Fibroblast of lung (primary cell): ENCODE data around the gene CHCHD1. TPM values are rescaled to one million over a fixed set of nuclear protein-coding genes. Genes with fewer than 3 reads are reported as not detected.

Source experiments
- DNase-seq, 2 donors: peaks; one replicate each; pipeline versions ENCODE4 v3.0.0 to v3.0.0-alpha.2; 2010; ENCODE audit warnings: low read depth in 2 of 2
- H2AFZ ChIP-seq: 2 replicates; pipeline ENCODE4 v1.5.1; 2012; ENCODE audit warnings: low read length, control low read depth, inconsistent platforms
- H3K27ac ChIP-seq: 2 replicates; pipeline ENCODE4 v1.5.1; 2011; ENCODE audit warnings: low read length, control low read depth; ENCODE audit not compliant: insufficient read depth
- H3K27me3 ChIP-seq: 2 replicates; pipeline ENCODE4 v1.5.1; 2011; ENCODE audit warnings: mild to moderate bottlenecking, low read length; ENCODE audit not compliant: control insufficient read depth, insufficient read depth
- H3K36me3 ChIP-seq: 2 replicates; pipeline ENCODE4 v1.5.1; 2011; ENCODE audit warnings: low read length; ENCODE audit not compliant: control insufficient read depth, insufficient read depth
- H3K4me1 ChIP-seq: 2 replicates; pipeline ENCODE4 v1.5.1; 2011; ENCODE audit warnings: low read length; ENCODE audit not compliant: control insufficient read depth, insufficient read depth; ENCODE audit errors: extremely low read depth
- H3K4me2 ChIP-seq: 2 replicates; pipeline ENCODE4 v1.5.1; 2011; ENCODE audit warnings: low read length, control low read depth; ENCODE audit not compliant: insufficient read depth; ENCODE audit errors: extremely low read depth
- H3K4me3 ChIP-seq, 4 experiments: fragments of 200-600 bp in 1 of 4; sonication (generic) in 1 of 4; replicated peaks in 1 of 4; 2 replicates each; pipeline ENCODE4 v1.5.1; 2011 to 2016; ENCODE audit warnings: low read length in 4 of 4, low read depth in 3 of 4, mild to moderate bottlenecking in 3 of 4, control low read depth in 2 of 4, inconsistent platforms in 1 of 4, mixed read lengths in 1 of 4; ENCODE audit not compliant: insufficient read depth in 1 of 4; ENCODE audit errors: control extremely low read depth in 1 of 4
- H3K79me2 ChIP-seq: 2 replicates; pipeline ENCODE4 v1.5.1; 2012; ENCODE audit warnings: mild to moderate bottlenecking, low read length, inconsistent platforms; ENCODE audit not compliant: control insufficient read depth, insufficient read depth
- H3K9ac ChIP-seq: 2 replicates; pipeline ENCODE4 v1.5.1; 2011; ENCODE audit warnings: mild to moderate bottlenecking, low read length, control low read depth; ENCODE audit not compliant: insufficient read depth
- H3K9me3 ChIP-seq: 2 replicates; pipeline ENCODE4 v1.5.1; 2012; ENCODE audit warnings: low read depth, low read length; ENCODE audit not compliant: control insufficient read depth, insufficient read depth
- H4K20me1 ChIP-seq: 2 replicates; pipeline ENCODE4 v1.5.1; 2011; ENCODE audit warnings: low read length; ENCODE audit not compliant: control insufficient read depth, insufficient read depth; ENCODE audit errors: extremely low read depth
- CTCF ChIP-seq, 2 donors: IDR thresholded peaks in 1 of 2; conservative IDR thresholded peaks in 1 of 2; 1 replicate in 1 of 2; 2 replicates in 1 of 2; pipeline ENCODE4 v1.5.1; 2011 to 2012; ENCODE audit warnings: low read length in 2 of 2, control low read depth in 1 of 2, inconsistent platforms in 1 of 2, low read depth in 1 of 2, mild to moderate bottlenecking in 1 of 2
- EZH2 ChIP-seq: IDR thresholded peaks from 2 replicates; pipeline ENCODE4 v1.5.1; 2012; ENCODE audit warnings: low read length, control low read depth, mild to moderate bottlenecking; ENCODE audit errors: missing control alignments
- polyA plus RNA-seq, 2 donors: library from polyadenylated mRNA; depleted of rRNA in 1 of 2; stranded (reverse) in 1 of 2; unstranded in 1 of 2; fragments of >200 nt; gene quantifications; 2 replicates each; pipeline ENCODE4 v1.2.1, GENCODE V29; 2011 to 2012; ENCODE audit warnings: missing spikeins in 1 of 2
- total RNA-seq: library from RNA; depleted of rRNA; stranded (reverse); fragments of >200 nt; gene quantifications from 2 replicates; pipeline ENCODE4 v1.2.1, GENCODE V29; 2014

Gene CHCHD1
- total and polyA plus RNA-seq, 2 donors (not counting 1 experiment from before 2014, with no cell fraction given) = 21.3 to 31.0 TPM

- TF ChIP-seq CTCF (conservative IDR thresholded peaks at IDR 0.05 in 1 of 2, IDR thresholded peaks at IDR 0.05 in 1 of 2; ENCODE audit: low read depth in 1 of 2, low read length in 2 of 2) = no peak
- no peak for TF ChIP-seq EZH2
- Histone ChIP-seq H3K9ac (no peak overlapping the region), H3K4me3 (no peak overlapping the region), H4K20me1 (no peaks in the 10 kb centered on the region), H3K4me2 (no peak overlapping the region), H3K4me1 (peaks cover 3% of the 10 kb centered on the region), H3K79me2 (peaks cover 31% of the 10 kb centered on the region), H3K9me3 (no peaks in the 10 kb centered on the region), H2AFZ (no peak overlapping the region), H3K27ac (no peak overlapping the region), H3K36me3 (peaks cover 40% of the 10 kb centered on the region), H3K27me3 (no peaks in the 10 kb centered on the region)
- no peak for DNase-seq
Observed at GRCh38 chr10:73789659-73790055, 7.8 kb downstream of the CHCHD1 start.

- no peaks in the 10 kb centered on the region for H3K9me3 ChIP-seq
- no peak overlapping the region for H3K4me2 ChIP-seq
- TF ChIP-seq CTCF (conservative IDR thresholded peaks at IDR 0.05 in 1 of 2, IDR thresholded peaks at IDR 0.05 in 1 of 2; ENCODE audit: low read depth in 1 of 2, low read length in 2 of 2) (no peak), EZH2 (no peak)
- no peak for DNase-seq
- H3K4me3 ChIP-seq = no peak overlapping the region
- H3K79me2 ChIP-seq = peaks cover 27% of the 10 kb centered on the region
- no peak overlapping the region for H3K27ac ChIP-seq
- no peak overlapping the region for H3K9ac ChIP-seq
- no peak overlapping the region for H2AFZ ChIP-seq
- H3K27me3 ChIP-seq = no peaks in the 10 kb centered on the region
- H4K20me1 ChIP-seq = no peaks in the 10 kb centered on the region
- peaks cover 46% of the 10 kb centered on the region for H3K36me3 ChIP-seq
- H3K4me1 ChIP-seq = peaks cover 3% of the 10 kb centered on the region
Observed at GRCh38 chr10:73790886-73791625, 9.2 kb downstream of the CHCHD1 start.

- H3K4me3 ChIP-seq = no peak overlapping the region
- H3K9me3 ChIP-seq = no peaks in the 10 kb centered on the region
- no peak overlapping the region for H3K4me2 ChIP-seq
- DNase-seq = no peak
- TF ChIP-seq CTCF (conservative IDR thresholded peaks at IDR 0.05 in 1 of 2, IDR thresholded peaks at IDR 0.05 in 1 of 2; ENCODE audit: low read depth in 1 of 2, low read length in 2 of 2) = no peak
- TF ChIP-seq EZH2 = no peak
- H3K9ac ChIP-seq = no peak overlapping the region
- H3K27ac ChIP-seq = no peak overlapping the region
- H3K27me3 ChIP-seq = no peaks in the 10 kb centered on the region
- H4K20me1 ChIP-seq = no peaks in the 10 kb centered on the region
- H3K4me1 ChIP-seq = peaks cover 3% of the 10 kb centered on the region
- H3K79me2 ChIP-seq = peaks cover 20% of the 10 kb centered on the region
- H2AFZ ChIP-seq = no peak overlapping the region
- peaks cover 48% of the 10 kb centered on the region for H3K36me3 ChIP-seq
Observed at GRCh38 chr10:73791871-73792400, 10.1 kb downstream of the CHCHD1 start.
